GM12892 (cell line): ENCODE measurements around the gene TGFA.

Experiments used
- POLR2A ChIP-seq: IDR thresholded peaks from 2 replicates; pipeline ENCODE4 v1.6.1; 2011; ENCODE audit warnings: low read depth, low read length, control low read depth
- POLR2AphosphoS5 ChIP-seq: IDR thresholded peaks from 2 replicates; pipeline ENCODE4 v1.6.1; 2011; ENCODE audit warnings: low read depth, low read length, control low read depth
- TAF1 ChIP-seq: IDR thresholded peaks from 2 replicates; pipeline ENCODE4 v1.6.1; 2011; ENCODE audit warnings: low read depth, mild to moderate bottlenecking, control low read depth, low read length, borderline replicate concordance

- TF ChIP-seq POLR2A (no peak), POLR2AphosphoS5 (no peak), TAF1 (no peak)
These were observed 21.2 kb downstream of the TGFA start for GRCh38 chr2:70532244-70532935.
